GM13976 (cell line): ENCODE results near the gene KCNK4.

Experiments used
- DNase-seq: peaks from one replicate; pipeline ENCODE4 v3.0.0; 2012; ENCODE audit warnings: low spot score
- CTCF ChIP-seq: IDR thresholded peaks from 2 replicates; pipeline ENCODE4 v1.5.1; 2012; ENCODE audit warnings: borderline replicate concordance, mild to moderate bottlenecking; ENCODE audit not compliant: insufficient read depth; ENCODE audit errors: extremely low read depth, missing control alignments, control extremely low read depth
- in situ Hi-C: fragments of 300-500 bp; cut with MboI; formaldehyde crosslinking; loops from one replicate; pipeline ENCODE4 v1.12.0; 2022; ENCODE audit warnings: low sequenced_read_pairs, mixed read lengths, inconsistent platforms; ENCODE audit not compliant: unreplicated experiment

Gene KCNK4

DNA sequence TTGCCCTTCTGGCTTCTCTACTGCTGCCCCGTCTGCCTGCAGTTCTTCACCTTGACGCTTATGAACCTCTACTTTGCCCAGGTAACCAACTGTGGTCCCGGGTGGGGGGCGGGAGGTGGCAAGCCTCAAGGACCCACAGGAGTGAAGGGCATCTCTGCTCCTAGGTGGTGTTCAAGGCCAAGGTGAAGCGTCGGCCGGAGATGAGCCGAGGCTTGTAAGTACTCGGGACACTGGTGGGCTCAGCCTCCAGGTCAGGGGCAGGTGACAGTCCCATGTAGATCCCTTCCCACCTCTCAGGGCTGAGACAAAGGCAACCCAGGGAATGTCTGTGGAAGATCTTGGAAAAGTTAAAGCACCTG is 4.3 kb upstream of the KCNK4 start:
- no peak for DNase-seq
- no peak for TF ChIP-seq CTCF
- in situ Hi-C loops, result loop anchor here (25.0 kb wide), 1 partner anchor 299 kb away; the partner anchor contains the start of gene OTUB1

GRCh38 chr11:64287676-64288352 is 3.3 kb upstream of the KCNK4 start:
- no peak for TF ChIP-seq CTCF
- DNase-seq, result no peak
- in situ Hi-C loops, result loop anchor here (25.0 kb wide), 1 partner anchor 301 kb away; the partner anchor contains the start of gene OTUB1

- no peak for TF ChIP-seq CTCF
- in situ Hi-C loops, result loop anchor here (25.0 kb wide), 1 partner anchor 301 kb away; the partner anchor contains the start of gene OTUB1
- DNase-seq, result no peak
Measured at GRCh38 chr11:64288353-64288750, 2.8 kb upstream of the KCNK4 start.

GRCh38 chr11:64289002-64289564 is 2.0 kb upstream of the KCNK4 start:
- DNase-seq, result no peak
- in situ Hi-C loops, result loop anchor here (25.0 kb wide), 1 partner anchor 302 kb away; the partner anchor contains the start of gene OTUB1
- no peak for TF ChIP-seq CTCF

DNA sequence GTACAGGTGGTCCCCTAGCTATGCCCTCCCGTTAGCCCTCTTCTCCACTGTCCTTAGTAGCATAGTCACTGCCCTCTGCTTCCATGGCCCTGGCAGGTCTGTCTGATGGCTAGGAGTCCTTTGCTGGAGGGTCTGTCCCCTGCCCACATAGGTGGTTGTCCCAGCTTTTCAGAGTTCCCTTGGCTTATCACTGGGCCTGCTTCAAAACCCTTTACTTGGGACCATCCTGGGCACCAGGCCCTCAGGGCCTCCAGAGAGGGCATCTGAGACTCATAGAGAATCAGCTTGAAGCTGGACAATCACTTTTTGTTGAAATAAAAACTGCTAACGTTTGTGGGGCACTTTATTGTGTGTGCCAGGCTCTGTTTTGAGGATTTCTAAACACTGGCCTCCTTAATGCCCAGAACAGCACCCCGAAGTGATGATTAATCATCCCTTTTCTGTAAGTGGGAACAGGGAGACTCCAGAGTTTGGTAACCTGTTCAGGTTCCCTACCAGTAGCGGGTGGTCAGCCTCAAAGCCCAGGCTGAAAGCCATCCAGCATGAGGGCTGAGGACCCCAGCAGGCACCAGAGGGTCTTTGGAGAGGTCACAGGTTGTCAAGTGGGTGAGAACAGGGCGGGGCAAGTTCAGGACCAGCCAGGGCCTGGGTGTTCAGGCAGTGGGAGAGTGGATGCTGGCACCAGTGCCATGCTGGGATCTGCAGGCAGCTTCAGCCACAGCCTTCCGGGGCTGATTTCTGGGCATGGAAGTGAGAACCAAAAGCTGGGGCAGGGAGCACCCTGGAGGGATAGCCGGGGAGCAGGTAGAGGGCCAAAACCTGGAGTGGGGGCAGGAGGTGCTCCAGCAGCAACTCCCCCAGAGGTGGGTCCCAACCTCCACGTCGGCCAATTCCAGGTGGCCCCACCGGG is 495 bp upstream of the KCNK4 start:
- in situ Hi-C loops, result loop anchor here (25.0 kb wide), 1 partner anchor 303 kb away; the partner anchor contains the start of gene OTUB1
- no peak for TF ChIP-seq CTCF
- no peak for DNase-seq

DNA sequence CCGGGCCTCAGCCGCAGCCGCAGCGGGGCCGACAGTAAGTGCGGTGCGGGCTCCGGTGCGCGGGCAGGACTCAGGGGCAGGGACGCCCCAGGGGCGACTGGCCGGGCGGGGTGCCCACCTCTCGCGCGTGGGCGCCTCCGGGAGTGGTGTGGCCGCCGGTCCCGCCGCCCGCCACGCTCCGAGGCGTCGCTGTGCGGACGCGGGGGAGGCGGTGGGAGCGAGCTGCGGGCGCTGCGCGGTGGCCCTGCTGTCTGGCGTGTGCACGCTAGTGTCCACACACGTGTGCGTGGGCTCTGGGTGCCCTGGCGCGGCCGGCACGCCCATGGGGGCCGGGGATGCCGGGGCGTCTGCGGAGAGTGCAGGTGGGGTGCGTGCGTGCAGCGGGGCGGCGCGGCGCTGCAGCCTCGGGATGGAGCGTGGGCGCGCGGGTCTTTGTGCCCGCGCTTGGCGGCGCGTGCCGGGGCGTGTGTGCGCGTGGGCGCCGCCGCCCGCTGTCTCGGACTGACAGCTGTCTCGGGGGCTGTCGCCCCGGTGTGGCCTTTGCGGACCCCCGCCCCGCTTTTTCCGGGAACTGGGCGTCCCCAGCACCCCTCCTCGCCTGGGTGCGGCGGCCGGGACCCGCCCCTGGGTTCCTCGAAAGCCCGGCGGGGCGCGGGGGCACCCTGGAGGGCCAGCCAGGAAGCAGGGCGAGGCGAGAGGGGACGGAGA is 804 bp downstream of the KCNK4 start:
- in situ Hi-C loops, result loop anchor here (25.0 kb wide), 1 partner anchor 305 kb away; the partner anchor contains the start of gene OTUB1
- DNase-seq, result no peak
- no peak for TF ChIP-seq CTCF
